ENCODE results near the gene NELL1.

NELL1 gene

DNA sequence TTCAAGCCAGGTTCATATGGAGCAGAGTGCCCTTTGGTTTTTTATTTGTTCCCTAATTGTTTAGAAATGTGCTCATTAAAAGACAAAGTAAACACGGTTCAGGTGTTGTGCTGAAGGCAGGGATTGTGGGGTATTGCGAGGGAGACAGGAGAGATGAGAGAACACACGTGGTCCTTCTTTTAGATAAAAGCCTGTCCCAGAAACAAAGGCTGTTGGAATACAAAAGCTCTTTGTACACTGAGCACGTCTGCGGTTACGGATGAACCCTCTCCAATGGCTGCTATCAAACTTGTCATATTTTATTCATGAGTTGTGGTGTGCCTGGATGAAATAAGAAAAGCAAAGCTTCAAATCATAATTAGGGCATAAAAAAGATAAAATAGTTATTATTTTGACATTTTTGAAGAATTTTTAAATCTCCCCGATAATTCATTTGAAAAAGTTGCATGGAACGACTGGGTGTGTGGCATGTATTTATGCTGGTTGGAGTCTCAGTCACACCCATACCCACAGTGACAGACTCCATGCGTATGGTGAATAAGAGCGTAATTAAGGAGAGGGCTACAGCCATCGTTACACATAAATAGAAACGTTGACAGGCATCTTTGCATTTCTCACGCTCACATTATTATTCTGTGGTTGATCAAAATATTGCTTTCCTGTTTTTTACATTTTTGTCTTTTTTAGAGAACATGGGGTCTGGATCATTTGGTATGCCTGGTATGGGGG lies 92.9 kb downstream of the NELL1 start:
- no peak overlapping the region for H3K4me3 ChIP-seq (ENCODE audit: low read depth in 1 of 2, low read length in 2 of 2)
- TF ChIP-seq, protein P1, sequence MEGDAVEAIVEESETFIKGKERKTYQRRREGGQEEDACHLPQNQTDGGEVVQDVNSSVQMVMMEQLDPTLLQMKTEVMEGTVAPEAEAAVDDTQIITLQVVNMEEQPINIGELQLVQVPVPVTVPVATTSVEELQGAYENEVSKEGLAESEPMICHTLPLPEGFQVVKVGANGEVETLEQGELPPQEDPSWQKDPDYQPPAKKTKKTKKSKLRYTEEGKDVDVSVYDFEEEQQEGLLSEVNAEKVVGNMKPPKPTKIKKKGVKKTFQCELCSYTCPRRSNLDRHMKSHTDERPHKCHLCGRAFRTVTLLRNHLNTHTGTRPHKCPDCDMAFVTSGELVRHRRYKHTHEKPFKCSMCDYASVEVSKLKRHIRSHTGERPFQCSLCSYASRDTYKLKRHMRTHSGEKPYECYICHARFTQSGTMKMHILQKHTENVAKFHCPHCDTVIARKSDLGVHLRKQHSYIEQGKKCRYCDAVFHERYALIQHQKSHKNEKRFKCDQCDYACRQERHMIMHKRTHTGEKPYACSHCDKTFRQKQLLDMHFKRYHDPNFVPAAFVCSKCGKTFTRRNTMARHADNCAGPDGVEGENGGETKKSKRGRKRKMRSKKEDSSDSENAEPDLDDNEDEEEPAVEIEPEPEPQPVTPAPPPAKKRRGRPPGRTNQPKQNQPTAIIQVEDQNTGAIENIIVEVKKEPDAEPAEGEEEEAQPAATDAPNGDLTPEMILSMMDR (IDR thresholded peaks at IDR 0.05; ENCODE audit: borderline replicate concordance, extremely low read depth, low read length, poor library complexity, severe bottlenecking): no peak
- no peak for TF ChIP-seq EZH2 (IDR thresholded peaks at IDR 0.05; ENCODE audit: borderline replicate concordance, low read depth, low read length, severe bottlenecking)
- no peak for ATAC-seq (ENCODE audit: insufficient read depth, low read depth)
- no peak overlapping the region for H3K27ac ChIP-seq (ENCODE audit: low read length)
- no peaks in the 10 kb centered on the region for H3K4me1 ChIP-seq (ENCODE audit: insufficient read depth, low read length)
- H3K9me3 ChIP-seq (ENCODE audit: insufficient read depth, low read length, severe bottlenecking): no peaks in the 10 kb centered on the region
- no peaks in the 10 kb centered on the region for H3K79me2 ChIP-seq (ENCODE audit: insufficient read depth, low read length)
- H3K27me3 ChIP-seq (ENCODE audit: insufficient read depth, low read length, poor library complexity): no peaks in the 10 kb centered on the region
- H3K9ac ChIP-seq (ENCODE audit: low read depth, low read length): no peak overlapping the region
- H3K36me3 ChIP-seq (ENCODE audit: insufficient read depth, low read length): no peaks in the 10 kb centered on the region
- no peaks in the 10 kb centered on the region for H4K20me1 ChIP-seq (ENCODE audit: insufficient read depth, low read length)
- no peak overlapping the region for H3K4me2 ChIP-seq (ENCODE audit: insufficient read depth, low read length)
- no peak for DNase-seq
- H2AFZ ChIP-seq (ENCODE audit: low read depth, low read length): no peak overlapping the region

DNA sequence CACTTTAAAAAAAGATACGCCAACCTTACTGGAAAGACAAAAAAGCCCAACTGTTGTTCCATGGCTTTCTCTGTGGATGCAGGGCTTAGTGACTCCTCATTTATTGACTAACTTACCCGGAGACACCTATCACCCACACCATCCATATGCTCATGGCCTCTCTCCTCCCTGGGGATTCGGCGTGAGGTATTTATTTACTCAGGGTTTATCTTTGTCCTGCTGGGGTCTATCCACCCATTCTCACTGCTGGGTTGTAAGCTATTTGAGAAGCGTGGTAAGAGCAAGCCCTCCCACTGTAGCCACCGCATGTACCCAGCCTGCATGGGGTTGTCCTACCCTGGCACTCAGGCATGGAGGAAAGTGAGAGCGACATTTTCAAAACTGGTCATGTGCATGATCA lies 93.6 kb downstream of the NELL1 start:
- Histone ChIP-seq H3K27ac (ENCODE audit: low read length) (no peak overlapping the region), H3K4me2 (ENCODE audit: insufficient read depth, low read length) (no peak overlapping the region), H3K9me3 (ENCODE audit: insufficient read depth, low read length, severe bottlenecking) (no peaks in the 10 kb centered on the region), H3K4me1 (ENCODE audit: insufficient read depth, low read length) (no peaks in the 10 kb centered on the region), H3K36me3 (ENCODE audit: insufficient read depth, low read length) (no peaks in the 10 kb centered on the region), H3K9ac (ENCODE audit: low read depth, low read length) (no peak overlapping the region), H3K27me3 (ENCODE audit: insufficient read depth, low read length, poor library complexity) (no peaks in the 10 kb centered on the region), H3K79me2 (ENCODE audit: insufficient read depth, low read length) (no peaks in the 10 kb centered on the region), H2AFZ (ENCODE audit: low read depth, low read length) (no peak overlapping the region), H3K4me3 (ENCODE audit: low read depth in 1 of 2, low read length in 2 of 2) (no peak overlapping the region), H4K20me1 (ENCODE audit: insufficient read depth, low read length) (no peaks in the 10 kb centered on the region)
- ATAC-seq (ENCODE audit: insufficient read depth, low read depth): no peak
- TF ChIP-seq, protein P1 (IDR thresholded peaks at IDR 0.05; ENCODE audit: borderline replicate concordance, extremely low read depth, low read length, poor library complexity, severe bottlenecking): no peak
- no peak for TF ChIP-seq EZH2 (IDR thresholded peaks at IDR 0.05; ENCODE audit: borderline replicate concordance, low read depth, low read length, severe bottlenecking)
- no peak for DNase-seq

DNA sequence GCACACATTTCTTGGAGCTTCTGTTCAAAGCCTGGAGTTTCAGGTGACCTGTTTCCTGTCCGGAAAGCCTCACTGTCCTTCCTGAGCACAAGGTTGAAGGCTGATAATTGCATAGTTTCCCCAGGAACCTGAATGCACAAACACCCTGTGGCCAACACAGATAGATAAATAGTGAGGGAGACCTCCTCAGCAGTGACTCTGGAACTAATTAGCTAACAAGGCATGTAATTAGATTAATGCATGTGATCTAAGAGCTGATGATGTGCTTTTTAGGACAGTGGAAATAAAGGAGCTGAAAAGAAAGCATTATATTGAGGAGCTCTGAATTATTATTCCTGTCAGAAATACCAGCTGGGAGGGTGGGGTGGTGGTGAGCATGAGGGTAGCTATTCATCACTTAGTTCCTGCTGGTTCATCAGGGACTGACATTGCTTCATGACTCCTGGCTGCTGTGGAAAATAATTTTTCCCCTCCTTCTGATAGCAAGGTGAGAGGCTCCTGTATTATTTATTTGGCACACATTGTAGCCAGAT lies 101.1 kb downstream of the NELL1 start:
- H3K27ac ChIP-seq (ENCODE audit: low read length): no peak overlapping the region
- H3K27me3 ChIP-seq (ENCODE audit: insufficient read depth, low read length, poor library complexity): no peaks in the 10 kb centered on the region
- no peak overlapping the region for H2AFZ ChIP-seq (ENCODE audit: low read depth, low read length)
- H3K4me2 ChIP-seq (ENCODE audit: insufficient read depth, low read length): no peak overlapping the region
- DNase-seq (no peak), ATAC-seq (ENCODE audit: insufficient read depth, low read depth) (no peak)
- H3K79me2 ChIP-seq (ENCODE audit: insufficient read depth, low read length): no peaks in the 10 kb centered on the region
- H4K20me1 ChIP-seq (ENCODE audit: insufficient read depth, low read length): no peaks in the 10 kb centered on the region
- H3K4me3 ChIP-seq (ENCODE audit: low read depth in 1 of 2, low read length in 2 of 2): no peak overlapping the region
- no peaks in the 10 kb centered on the region for H3K36me3 ChIP-seq (ENCODE audit: insufficient read depth, low read length)
- no peak for TF ChIP-seq EZH2 (IDR thresholded peaks at IDR 0.05; ENCODE audit: borderline replicate concordance, low read depth, low read length, severe bottlenecking)
- TF ChIP-seq, protein P1 (IDR thresholded peaks at IDR 0.05; ENCODE audit: borderline replicate concordance, extremely low read depth, low read length, poor library complexity, severe bottlenecking): no peak
- H3K9ac ChIP-seq (ENCODE audit: low read depth, low read length): no peak overlapping the region
- H3K4me1 ChIP-seq (ENCODE audit: insufficient read depth, low read length): no peaks in the 10 kb centered on the region
- no peaks in the 10 kb centered on the region for H3K9me3 ChIP-seq (ENCODE audit: insufficient read depth, low read length, severe bottlenecking)
